GM21447 (cell line): ENCODE data around the gene RNASEH2B.

Source experiments
- ATAC-seq: cut with Tn5 transposase; IDR thresholded peaks from one replicate; pipeline ENCODE4 v1.9.1; 2021; ENCODE audit not compliant: unreplicated experiment

Gene RNASEH2B

DNA sequence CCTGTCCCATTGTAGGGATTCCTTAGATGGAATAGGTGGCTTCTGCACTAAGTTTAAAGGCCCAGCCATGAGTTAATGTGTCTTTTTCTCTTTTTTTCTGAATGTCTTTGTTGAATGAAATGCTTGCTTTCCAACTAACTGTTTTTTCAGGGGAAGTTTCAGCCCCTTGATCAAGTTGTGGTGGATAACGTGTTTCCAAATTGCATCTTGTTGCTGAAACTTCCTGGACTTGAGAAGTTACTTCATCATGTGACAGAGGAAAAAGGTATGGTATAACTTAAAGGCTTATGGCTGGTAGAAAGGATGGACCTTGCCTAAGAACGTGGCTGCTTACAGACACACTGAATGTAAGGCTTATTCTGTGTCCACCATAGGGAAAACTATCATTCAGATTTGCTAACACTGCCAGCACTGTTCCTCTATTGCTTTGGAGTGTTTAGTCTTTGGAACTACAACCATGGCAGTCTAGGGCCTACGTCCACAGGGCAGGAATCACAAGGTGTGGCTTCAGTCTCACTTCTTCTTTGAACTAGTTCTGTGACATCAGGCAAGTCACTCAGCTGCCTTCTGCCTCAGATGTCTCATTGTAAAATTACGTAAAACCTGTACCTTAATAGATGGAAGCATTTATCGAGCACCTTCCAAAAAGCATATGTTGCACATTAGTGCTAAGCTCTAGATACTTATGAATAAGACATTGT lies 25.3 kb downstream of the RNASEH2B start:
- ATAC-seq = no peak

DNA sequence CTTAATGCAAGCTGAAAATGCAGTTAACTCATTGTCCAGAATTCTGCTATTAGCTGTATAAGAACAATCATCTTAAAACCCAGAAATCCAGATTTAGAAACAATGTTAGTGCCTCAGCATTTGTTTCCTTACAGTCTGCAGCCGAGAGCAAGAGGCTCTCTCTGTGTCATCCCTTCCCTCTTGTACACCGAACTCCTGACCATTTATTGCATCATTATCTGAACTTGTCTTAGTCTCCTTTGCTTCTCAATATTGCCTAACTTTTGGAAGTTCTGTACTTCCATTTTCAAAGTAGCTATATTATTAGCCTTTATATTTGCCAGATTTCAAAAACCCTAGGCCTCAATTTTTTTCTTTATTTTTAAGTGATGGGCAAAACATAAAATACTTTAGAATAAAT lies 27.1 kb downstream of the RNASEH2B start:
- ATAC-seq = no peak

DNA sequence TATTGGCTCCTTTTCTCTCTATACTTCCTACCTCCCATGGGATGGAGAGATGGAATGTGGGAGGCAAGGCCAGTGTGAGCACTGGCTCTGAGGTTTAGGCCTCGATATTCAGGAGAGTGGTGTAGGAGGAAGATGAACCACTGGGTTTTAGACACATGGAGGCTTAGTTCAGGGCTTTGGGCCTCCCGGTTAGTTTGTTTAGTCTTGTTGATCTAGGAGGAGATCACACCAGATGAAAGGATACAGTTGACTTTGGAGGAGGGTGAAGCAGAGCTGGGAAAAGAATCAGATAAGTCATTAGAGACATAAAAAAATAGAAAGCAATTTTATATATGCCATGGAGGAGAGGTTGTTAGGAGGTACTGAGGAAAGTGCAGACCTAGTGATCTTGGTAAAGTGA lies 30.9 kb downstream of the RNASEH2B start:
- no peak for ATAC-seq

DNA sequence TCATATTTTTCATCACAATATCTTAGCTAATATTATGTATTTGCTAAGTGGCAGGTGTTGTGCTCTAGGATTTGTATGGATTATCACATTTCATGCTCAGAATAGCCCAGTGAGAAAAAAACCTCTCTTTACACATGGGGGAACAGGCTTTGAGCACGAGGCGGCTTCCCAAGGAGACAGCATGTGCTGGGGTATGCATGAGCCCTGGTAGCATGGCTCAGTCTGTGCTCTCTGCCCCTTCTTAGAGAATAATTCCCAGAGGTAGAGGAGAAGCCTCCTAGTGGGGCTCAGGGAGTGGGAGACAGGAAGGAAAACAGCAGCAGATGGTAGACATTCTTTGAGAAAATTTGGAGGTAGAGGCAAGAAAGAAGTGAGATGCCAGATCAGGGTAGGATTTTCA lies 31.6 kb downstream of the RNASEH2B start:
- no peak for ATAC-seq

DNA sequence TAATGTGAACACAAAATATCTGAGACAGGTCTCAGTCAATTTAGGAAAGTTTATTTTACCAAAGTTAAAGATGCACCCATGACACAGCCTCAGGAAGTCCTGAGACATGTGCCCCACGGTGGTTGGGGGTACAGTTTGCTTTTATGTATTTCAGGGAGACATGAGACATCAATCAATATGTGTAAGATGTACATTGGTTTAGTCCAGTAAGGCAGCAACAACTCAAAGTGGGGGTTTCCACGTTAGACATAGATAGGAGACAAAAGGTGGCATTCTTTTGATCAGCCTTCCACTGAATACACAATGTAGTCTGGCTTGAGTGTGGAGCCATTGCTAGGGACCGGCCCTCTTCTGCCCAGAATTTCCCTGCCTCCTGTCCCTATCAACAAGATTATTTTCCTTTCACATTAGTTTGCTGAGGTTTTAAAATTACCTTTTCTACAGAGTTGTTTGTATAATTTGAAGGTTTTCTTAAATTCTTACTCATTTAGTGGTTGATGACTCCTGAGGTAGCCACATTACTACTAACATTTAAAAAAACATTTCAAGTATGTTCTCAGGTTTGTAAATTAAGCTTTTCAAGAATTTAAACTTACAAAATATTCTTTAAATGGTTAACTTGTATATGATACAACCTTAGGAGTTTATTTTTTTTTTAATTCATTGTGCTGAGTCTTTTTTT lies 33.2 kb downstream of the RNASEH2B start:
- ATAC-seq = no peak

DNA sequence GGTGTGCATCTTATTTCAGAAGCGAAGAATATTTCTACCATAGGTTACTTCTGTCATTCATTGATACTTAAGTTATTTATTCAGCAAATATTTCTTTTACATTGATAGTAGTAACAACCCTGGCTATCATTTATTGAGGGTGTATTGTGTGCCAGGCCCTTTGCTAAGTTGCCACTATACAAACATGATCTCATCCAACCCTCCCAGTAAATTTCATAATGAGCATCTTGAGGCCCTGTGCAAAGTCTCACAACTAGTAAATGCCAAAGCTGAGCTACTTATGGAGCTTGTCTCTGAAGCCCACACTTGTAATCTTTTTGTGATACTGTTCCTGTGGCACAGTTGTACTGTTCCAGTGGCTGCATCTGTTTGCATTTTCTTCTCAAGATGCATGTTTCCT lies 36.1 kb downstream of the RNASEH2B start:
- ATAC-seq = no peak

DNA sequence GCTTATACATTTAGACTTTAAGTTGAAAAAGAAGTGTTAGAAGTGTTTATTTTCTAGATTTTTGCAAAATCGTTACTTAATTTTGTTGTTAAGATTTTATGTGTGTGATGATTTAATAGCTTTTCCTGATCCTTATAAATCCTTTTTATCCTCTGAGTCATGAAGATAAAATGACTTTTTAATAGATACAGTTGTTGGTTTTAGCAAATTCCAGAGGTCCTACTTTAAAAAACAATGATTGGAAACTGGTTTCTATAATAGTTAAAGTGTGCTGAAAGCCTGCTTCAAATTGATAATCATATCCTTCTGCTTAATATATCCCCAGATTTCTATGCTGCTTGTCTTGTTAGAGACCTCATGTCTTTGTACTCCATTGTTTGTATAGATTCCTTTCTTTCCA lies 39.0 kb downstream of the RNASEH2B start:
- no peak for ATAC-seq

DNA sequence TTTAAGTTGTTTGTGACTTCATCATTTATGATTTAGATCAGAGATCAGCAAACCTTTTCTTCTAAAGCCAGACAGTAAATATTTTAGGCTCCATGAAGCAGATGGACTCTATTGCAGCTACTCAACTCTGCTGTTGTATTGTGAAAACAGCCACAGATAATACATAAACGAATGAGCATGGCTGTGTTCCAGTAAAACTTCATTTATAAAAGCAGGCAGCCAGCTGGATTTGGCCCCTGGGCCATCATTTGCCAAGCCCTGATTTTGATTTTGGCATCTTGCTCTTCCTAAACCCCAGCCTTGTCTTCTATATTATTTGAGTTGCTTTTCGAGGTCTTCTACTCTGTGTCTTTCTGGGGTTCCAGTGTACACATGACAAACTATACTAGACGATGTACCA lies 41.3 kb downstream of the RNASEH2B start:
- no peak for ATAC-seq

DNA sequence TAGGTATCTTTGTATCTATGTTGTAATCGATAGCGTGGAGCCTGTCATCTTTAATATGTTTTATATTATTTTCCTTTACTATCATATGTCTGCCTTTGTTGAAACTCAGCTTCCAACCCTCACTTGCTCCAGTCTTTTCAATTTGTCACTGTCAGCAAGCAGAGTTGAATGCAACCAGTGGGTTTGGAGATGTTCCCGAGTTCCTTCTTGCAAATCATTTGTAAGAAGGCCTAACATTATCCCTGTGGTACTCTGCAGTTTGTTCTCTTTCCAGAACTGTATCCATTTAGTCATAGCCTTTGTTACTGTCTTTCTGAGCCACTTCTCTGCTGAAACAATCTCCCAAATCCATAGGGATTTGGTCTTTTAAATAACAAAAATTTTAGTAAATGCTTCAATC lies 41.8 kb downstream of the RNASEH2B start:
- no peak for ATAC-seq

DNA sequence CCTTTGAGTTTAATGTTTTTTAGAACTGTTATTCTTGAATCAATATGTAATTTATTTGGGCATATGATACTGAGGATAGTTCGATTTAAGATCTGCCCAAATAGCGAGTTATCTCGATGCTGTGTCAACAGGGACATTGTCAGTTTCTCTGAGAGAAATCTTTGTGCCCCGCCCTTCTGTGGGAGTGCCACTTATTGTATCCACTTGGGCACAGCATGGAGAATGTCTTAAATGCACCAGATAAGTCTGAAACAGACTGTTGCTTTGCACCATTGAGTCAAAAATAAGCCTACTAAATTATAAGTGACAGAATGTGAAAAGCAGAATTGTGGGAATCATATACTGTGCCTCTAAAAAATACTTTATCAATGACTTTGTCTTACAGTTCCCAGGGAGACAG lies 45.6 kb downstream of the RNASEH2B start:
- no peak for ATAC-seq

DNA sequence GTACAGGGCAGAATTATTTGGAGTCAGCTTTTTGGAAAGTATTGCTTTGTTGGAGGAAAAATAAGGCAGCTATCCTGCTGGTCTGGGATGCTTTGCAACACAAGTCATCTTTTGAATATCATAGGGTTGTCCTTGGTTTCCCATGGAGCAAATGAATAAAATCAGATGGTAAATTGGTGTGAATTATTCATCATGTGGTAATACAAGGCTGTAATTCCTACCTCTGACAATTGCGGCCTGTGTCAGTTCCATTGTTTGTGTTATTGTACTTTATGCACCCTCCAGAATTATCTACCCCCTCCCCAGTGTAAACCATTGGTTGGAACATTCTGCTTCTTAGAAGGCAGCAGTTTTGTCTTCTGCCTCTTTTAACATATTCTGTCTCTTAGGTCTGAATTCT lies 46.2 kb downstream of the RNASEH2B start:
- ATAC-seq = no peak

DNA sequence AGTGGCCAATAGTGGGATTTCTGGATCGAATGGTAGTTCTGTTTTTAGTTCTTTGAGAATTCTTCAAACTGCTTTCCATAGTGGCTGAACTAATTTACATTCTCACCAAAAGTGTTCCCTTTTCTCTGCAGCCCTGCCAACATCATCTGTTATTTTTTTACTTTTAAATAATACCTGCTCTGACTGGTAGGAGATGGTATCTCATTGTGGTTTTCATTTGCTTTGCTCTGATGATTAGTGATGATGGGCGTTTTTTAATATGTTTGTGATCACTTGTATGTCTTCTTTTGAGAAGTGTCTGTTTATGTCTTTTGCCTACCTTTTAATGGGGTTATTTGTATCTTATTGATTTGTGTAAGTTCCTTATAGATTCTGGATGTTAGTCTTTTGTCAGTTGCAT lies 48.0 kb downstream of the RNASEH2B start:
- ATAC-seq = no peak

DNA sequence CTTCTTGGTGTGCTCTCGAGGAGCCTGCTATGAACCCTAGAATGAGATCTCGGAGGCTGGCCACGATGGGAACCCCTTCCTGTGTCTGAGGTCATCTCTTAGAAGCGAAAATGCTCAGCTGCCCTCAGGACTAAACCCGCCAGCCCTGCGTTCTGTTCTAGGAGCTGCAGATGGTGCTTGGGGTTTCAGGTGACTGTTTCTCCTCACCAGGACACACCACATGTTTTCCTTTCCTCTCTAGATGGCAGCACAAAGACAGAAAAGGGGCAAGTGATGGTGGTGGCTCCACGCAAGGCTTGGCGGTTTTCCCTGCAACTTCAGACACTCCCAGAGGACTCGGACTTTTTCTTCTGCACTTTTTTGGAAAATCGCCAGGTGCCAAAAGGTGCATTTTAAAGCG lies 60.1 kb downstream of the RNASEH2B start:
- ATAC-seq = no peak

DNA sequence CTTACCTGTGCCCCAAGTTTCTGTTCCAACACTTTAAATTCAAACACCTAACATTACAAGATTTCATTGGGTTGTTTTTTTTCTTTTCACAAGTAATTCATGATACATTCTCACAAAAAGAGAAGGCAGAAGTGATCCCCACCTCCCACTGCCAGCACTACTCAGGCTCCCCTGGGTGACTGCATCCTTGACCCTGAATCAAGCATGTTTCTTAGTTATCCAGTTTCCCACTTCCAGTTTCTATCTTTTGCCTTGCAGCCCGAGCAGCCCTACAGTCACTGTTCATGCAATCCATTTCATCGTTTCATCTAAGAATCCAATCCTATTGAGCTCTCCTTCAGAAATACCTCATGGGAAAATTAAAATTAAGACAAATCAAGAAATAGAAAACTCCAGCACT lies 61.4 kb downstream of the RNASEH2B start:
- ATAC-seq = no peak

DNA sequence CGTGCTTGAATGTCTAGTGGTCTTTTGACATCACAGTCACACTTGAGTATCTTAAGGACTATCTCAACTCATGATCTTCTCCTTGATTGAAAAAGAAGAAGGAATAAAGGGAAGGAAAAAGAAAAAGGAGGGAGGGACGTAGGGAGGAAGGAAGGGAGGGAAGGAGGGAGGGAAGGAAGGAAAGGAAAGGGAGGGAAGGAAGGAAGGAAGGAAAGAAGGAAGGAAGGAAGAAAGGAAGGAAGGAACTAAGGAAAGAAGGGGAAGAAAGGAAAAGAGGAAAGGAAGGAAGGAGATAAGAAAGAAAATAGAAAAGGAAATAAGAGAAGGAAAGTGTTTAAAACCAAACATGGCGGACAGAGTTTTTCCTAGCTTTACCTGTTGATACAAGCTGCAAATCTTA lies 64.7 kb downstream of the RNASEH2B start:
- no peak for ATAC-seq

DNA sequence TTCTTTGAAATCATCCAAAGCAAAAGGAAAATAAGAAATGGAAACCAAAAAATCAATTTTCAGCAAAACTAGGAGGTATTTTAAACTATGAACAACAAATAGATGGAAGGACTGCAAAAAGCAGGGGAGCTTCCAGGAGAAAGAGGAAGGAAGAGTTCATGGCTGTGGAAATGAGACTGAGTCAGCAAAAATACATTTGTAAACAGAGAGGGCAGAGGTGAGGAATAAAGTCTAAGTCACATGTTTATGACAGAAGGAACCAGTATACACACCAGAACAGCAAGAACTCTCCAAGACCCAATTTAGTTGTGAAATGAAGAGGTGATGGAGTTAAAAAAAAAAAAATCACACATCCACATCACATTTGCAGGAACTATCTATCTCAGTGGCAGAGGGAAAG lies 69.6 kb downstream of the RNASEH2B start:
- ATAC-seq = no peak

DNA sequence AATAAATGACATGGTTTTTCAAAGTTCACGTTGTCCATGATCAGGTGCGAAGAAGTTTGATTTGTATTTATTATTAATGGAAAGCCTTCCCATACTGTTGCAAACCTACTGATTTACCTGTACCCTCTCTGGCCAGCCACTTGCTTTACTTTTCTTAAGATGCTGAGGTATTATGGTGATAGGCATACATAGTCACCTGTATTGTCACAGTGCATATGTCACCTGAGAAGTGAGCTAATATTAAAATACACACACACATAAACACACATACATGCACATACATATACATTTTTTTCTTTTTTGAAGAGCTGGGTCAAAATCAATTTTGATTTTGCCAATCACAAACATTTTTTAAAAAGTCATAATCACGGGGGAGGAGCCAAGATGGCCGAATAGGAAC lies 72.1 kb downstream of the RNASEH2B start:
- no peak for ATAC-seq

DNA sequence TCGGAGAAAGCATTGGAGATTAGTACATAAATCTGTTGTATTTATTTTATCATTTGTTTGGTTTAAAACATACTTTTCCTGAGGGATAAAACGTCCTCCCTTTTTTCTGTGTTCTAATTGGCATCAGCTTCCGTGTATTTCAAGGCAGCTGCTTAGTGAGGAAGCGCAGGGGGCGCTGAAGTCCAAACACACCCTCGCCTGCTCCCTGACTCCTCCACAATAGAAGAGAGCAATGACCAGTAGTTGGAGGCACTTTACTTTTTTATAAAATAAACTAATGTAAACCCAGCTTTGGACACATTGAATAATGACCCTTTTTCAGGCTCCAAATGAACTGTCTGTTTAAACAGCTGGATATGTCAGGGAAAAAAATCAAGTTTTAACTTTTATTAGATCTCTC lies 79.9 kb downstream of the RNASEH2B start:
- no peak for ATAC-seq

DNA sequence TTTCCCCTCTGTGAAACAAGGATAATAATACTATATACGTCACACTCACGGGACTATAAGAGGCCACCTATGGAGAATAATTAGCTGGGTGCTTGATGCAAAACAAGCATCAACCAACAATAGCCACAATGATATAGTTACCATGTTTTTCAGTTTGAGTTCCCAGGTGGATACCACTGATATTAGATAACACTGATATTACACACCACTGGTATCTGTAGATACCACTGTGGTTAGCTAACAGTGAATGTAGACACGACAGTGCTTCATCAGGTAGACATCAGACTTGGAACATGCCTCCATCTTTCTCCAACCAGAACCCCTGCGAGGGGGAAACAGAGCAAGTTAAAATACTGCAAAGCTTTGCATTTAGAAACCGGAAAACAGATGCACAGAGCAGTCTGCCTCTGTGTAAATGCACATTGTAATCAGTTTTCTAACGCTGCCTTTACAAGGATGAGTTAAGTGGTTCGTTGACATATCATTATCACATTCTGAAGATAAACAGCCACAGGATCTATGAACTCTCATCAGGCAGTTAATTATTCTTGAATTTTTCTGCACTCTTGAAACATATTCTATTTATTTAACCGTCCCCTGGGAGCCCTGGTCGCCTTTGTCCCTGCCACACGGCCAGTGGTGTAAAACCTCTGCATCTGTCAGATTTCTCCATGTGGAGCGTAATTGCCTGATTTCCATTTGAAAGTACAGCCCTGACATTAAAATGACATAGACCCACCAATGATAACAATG lies 80.7 kb downstream of the RNASEH2B start:
- no peak for ATAC-seq

DNA sequence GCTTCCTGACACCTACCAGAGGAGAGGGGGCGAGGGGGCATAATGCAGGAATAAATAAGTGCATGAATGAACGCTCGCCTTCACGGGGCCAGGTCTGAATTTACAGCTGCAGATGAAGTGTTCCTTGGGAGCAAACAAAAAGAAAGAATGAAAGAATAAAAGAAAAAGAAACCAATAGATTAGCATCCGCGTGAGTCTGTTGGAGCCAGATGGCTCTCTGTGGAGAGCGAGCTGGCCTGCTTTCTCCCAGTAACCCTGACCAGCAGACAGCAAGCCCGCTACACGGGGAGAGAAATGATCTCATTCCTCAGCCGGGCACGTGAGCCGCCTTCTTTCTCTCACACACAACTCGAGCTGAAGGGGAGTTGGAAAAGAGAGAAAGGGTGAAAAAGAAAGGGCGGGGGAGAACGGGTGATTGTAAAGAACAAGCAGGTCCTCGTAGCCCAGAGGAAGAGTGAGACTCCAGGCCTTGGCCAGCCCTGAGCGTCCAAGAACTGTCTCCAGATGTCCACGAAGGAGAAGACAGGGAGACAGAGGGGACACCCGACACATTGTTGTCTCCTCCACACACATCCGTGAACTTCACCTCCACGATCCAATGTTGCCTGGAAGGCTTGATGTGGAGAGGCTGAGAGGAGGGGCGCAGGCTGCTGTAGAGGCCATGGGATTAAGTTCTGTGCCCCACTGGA lies 81.4 kb downstream of the RNASEH2B start:
- no peak for ATAC-seq
